HepG2 (cell line): ENCODE data around the gene NUDT8.

Experiments
- EZH2 ChIP-seq: conservative IDR thresholded peaks from 2 replicates; pipeline ENCODE4 v1.6.1; 2012; ENCODE audit warnings: mild to moderate bottlenecking, low read depth, low read length, moderate library complexity
- TAF1 ChIP-seq: sonication (generic); formaldehyde crosslinking; IDR thresholded peaks from 2 replicates; pipeline ENCODE4 v1.4.0; 2020; ENCODE audit warnings: missing genetic modification reagents
- ZNF264 ChIP-seq: sonication (generic); formaldehyde crosslinking; IDR thresholded peaks from 2 replicates; pipeline ENCODE4 v1.4.0; 2020; ENCODE audit warnings: missing genetic modification reagents
- ZNF430 ChIP-seq: sonication (generic); formaldehyde crosslinking; IDR thresholded peaks from 2 replicates; pipeline ENCODE4 v1.9.0; 2021; ENCODE audit warnings: mild to moderate bottlenecking, missing genetic modification reagents
- TF ChIP-seq, protein P1 (sequence below), 2 experiments: sonication (generic) in 1 of 2; formaldehyde crosslinking in 1 of 2; IDR thresholded peaks; 2 replicates each; pipeline versions ENCODE4 v1.5.1 to v1.6.1; 2011 to 2020; ENCODE audit warnings: borderline replicate concordance in 1 of 2, low read depth in 1 of 2, low read length in 1 of 2, mild to moderate bottlenecking in 1 of 2, missing genetic modification reagents in 1 of 2, moderate library complexity in 1 of 2
- TF ChIP-seq, protein P2 (sequence below): sonication (generic); formaldehyde crosslinking; IDR thresholded peaks from 2 replicates; pipeline ENCODE4 v1.5.0; 2020; ENCODE audit warnings: mild to moderate bottlenecking, missing genetic modification reagents, moderate library complexity
- TF ChIP-seq, protein P3 (sequence below): sonication (generic); formaldehyde crosslinking; IDR thresholded peaks from 2 replicates; pipeline ENCODE4 v1.8.0; 2022; ENCODE audit warnings: mild to moderate bottlenecking, missing genetic modification reagents, borderline replicate concordance

DNA sequence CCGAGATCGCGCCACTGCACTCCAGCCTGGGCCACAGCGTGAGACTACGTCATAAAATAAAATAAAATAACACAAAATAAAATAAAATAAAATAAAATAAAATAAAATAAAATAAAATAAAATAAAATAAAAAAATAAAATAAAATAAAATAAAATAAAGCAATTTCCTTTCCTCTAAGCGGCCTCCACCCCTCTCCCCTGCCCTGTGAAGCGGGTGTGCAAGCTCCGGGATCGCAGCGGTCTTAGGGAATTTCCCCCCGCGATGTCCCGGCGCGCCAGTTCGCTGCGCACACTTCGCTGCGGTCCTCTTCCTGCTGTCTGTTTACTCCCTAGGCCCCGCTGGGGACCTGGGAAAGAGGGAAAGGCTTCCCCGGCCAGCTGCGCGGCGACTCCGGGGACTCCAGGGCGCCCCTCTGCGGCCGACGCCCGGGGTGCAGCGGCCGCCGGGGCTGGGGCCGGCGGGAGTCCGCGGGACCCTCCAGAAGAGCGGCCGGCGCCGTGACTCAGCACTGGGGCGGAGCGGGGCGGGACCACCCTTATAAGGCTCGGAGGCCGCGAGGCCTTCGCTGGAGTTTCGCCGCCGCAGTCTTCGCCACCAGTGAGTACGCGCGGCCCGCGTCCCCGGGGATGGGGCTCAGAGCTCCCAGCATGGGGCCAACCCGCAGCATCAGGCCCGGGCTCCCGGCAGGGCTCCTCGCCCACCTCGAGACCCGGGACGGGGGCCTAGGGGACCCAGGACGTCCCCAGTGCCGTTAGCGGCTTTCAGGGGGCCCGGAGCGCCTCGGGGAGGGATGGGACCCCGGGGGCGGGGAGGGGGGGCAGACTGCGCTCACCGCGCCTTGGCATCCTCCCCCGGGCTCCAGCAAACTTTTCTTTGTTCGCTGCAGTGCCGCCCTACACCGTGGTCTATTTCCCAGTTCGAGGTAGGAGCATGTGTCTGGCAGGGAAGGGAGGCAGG lies 46.2 kb downstream of the NUDT8 start, which contains the start of gene GSTP1:
- no peak for TF ChIP-seq ZNF430
- TF ChIP-seq TAF1, result no peak
- TF ChIP-seq, protein P1, sequence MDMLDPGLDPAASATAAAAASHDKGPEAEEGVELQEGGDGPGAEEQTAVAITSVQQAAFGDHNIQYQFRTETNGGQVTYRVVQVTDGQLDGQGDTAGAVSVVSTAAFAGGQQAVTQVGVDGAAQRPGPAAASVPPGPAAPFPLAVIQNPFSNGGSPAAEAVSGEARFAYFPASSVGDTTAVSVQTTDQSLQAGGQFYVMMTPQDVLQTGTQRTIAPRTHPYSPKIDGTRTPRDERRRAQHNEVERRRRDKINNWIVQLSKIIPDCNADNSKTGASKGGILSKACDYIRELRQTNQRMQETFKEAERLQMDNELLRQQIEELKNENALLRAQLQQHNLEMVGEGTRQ (IDR thresholded peaks at IDR 0.05; ENCODE audit: low read depth, low read length), result no peak
- TF ChIP-seq, protein P1 (CRISPR knock-in tag; IDR thresholded peaks at IDR 0.05; ENCODE audit: borderline replicate concordance), result no peak
- no peak for TF ChIP-seq EZH2
- TF ChIP-seq, protein P2, sequence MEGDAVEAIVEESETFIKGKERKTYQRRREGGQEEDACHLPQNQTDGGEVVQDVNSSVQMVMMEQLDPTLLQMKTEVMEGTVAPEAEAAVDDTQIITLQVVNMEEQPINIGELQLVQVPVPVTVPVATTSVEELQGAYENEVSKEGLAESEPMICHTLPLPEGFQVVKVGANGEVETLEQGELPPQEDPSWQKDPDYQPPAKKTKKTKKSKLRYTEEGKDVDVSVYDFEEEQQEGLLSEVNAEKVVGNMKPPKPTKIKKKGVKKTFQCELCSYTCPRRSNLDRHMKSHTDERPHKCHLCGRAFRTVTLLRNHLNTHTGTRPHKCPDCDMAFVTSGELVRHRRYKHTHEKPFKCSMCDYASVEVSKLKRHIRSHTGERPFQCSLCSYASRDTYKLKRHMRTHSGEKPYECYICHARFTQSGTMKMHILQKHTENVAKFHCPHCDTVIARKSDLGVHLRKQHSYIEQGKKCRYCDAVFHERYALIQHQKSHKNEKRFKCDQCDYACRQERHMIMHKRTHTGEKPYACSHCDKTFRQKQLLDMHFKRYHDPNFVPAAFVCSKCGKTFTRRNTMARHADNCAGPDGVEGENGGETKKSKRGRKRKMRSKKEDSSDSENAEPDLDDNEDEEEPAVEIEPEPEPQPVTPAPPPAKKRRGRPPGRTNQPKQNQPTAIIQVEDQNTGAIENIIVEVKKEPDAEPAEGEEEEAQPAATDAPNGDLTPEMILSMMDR (CRISPR knock-in tag), result no peak
- TF ChIP-seq, protein P3, sequence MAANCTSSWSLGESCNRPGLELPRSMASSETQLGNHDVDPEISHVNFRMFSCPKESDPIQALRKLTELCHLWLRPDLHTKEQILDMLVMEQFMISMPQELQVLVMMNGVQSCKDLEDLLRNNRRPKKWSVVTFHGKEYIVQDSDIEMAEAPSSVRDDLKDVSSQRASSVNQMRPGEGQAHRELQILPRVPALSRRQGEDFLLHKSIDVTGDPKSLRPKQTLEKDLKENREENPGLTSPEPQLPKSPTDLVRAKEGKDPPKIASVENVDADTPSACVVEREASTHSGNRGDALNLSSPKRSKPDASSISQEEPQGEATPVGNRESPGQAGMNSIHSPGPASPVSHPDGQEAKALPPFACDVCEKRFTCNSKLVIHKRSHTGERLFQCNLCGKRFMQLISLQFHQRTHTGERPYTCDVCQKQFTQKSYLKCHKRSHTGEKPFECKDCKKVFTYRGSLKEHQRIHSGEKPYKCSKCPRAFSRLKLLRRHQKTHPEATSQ (CRISPR knock-in tag), result no peak
- TF ChIP-seq ZNF264 (CRISPR knock-in tag), result no peak
